Esophagus muscularis mucosa (tissue), 3 donors: Measurements from ENCODE around the gene SH3GLB2.

Source experiments
- CTCF ChIP-seq, 3 experiments: fragments of 200-600 bp in 2 of 3; fragments of 450-650 bp in 1 of 3; sonication (generic) in 2 of 3; IDR thresholded peaks; one replicate each; pipeline ENCODE4 v1.5.1; 2017 to 2019; ENCODE audit warnings: antibody characterized with exemption in 3 of 3, mild to moderate bottlenecking in 2 of 3, moderate library complexity in 1 of 3
- POLR2A ChIP-seq: fragments of 450-650 bp; IDR thresholded peaks from one replicate; pipeline ENCODE4 v1.6.1; 2017; ENCODE audit warnings: antibody characterized with exemption, moderate library complexity, mild to moderate bottlenecking, low read depth
- POLR2AphosphoS5 ChIP-seq, 2 donors: sonication (generic); formaldehyde crosslinking; IDR thresholded peaks; one replicate each; pipeline ENCODE4 v1.6.1; 2017; ENCODE audit warnings: antibody characterized with exemption in 2 of 2

DNA sequence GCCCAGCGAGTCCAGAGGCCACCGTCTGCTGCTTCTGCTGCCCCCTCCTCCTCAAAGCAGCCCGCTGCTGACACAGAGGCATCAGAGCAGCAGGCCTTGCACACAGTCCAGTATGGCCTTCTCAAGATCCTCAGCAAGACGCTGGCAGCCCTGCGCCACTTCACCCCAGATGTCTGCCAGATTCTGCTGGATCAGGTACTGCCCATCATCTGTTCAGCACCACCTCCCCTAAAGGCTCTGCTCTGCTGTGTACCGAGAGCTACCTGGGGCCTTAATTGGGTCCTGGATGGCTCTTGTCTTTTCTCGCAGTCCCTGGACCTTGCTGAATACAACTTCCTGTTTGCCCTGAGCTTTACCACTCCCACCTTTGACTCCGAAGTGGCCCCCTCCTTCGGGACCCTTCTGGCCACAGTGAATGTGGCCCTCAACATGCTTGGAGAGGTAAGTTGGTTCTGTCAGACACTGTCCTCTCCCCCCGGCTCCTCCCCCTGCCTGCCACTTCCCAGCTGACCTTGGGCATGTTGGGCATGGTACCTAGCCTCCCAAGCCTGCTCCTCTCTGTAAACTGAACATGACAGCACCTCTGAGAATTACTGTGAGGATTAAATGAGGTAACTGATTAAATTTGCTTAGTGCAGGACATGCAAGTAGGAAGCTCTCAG, 22.7 kb downstream of the SH3GLB2 start:
- TF ChIP-seq POLR2AphosphoS5 (IDR thresholded peaks at IDR 0.05) (no peak), POLR2A (no peak), CTCF (IDR thresholded peaks at IDR 0.05) (no peak)
